Cardiac muscle cell (in vitro differentiated cells and primary cell): ENCODE data around the gene FHIT. TPM values are rescaled to one million over a fixed set of nuclear protein-coding genes. Genes with fewer than 3 reads are reported as not detected.
"Not testable (repeated sequence)": the region's sequence is repeated elsewhere in the genome, so short reads cannot be mapped to it uniquely, and the experiment has no call there.

Source experiments
- DNase-seq, 2 donors: peaks; one replicate each; pipeline versions ENCODE4 v3.0.0 to v3.0.0-alpha.2; 2010 to 2017; ENCODE audit warnings: low read depth in 1 of 2, low spot score in 1 of 2
- H3K27ac ChIP-seq: fragments of 200-600 bp; sonication (generic); 2 replicates; pipeline ENCODE4 v1.5.1; 2016
- H3K27me3 ChIP-seq: fragments of 200-600 bp; sonication (generic); 2 replicates; pipeline ENCODE4 v1.6.0; 2016; ENCODE audit warnings: control low read depth
- H3K36me3 ChIP-seq: fragments of 200-600 bp; sonication (generic); 2 replicates; pipeline ENCODE4 v1.5.1; 2016; ENCODE audit warnings: control low read depth
- H3K4me1 ChIP-seq: fragments of 200-600 bp; sonication (generic); 2 replicates; pipeline ENCODE4 v1.8.1; 2017; ENCODE audit warnings: low read depth, mild to moderate bottlenecking, mixed run types
- H3K4me3 ChIP-seq: fragments of 200-600 bp; sonication (generic); 2 replicates; pipeline ENCODE4 v1.5.1; 2016; ENCODE audit warnings: mild to moderate bottlenecking
- H3K9me3 ChIP-seq: fragments of 200-600 bp; sonication (generic); 2 replicates; pipeline ENCODE4 v1.5.1; 2017; ENCODE audit warnings: low read depth, mild to moderate bottlenecking, control low read depth
- CTCF ChIP-seq: IDR thresholded peaks from 2 replicates; pipeline ENCODE4 v1.5.1; 2012; ENCODE audit warnings: low read depth, mild to moderate bottlenecking, low read length
- polyA plus RNA-seq: library from polyadenylated mRNA; unstranded; fragments of >200 nt; fragmentation: Nextera tagmentation; extraction: Ambion mirVana; gene quantifications from 2 replicates; pipeline ENCODE4 v1.2.1, GENCODE V29; 2016
- total RNA-seq: library from RNA; depleted of rRNA; stranded (reverse); fragments of >200 nt; gene quantifications from 2 replicates; pipeline ENCODE4 v1.2.3, GENCODE V29; 2016

Gene FHIT
- total and polyA plus RNA-seq, 2 experiments from 2014 or later: 6.9 to 12.5 TPM

- no peak for TF ChIP-seq CTCF
- Histone ChIP-seq H3K4me3 (no peak overlapping the region), H3K27ac (no peak overlapping the region), H3K4me1 (no peaks in the 10 kb centered on the region), H3K36me3 (no peaks in the 10 kb centered on the region), H3K27me3 (no peaks in the 10 kb centered on the region), H3K9me3 (no peaks in the 10 kb centered on the region)
- DNase-seq: no peak
Measured at GRCh38 chr3:60898321-60898720, 352.9 kb downstream of the FHIT start.

DNA sequence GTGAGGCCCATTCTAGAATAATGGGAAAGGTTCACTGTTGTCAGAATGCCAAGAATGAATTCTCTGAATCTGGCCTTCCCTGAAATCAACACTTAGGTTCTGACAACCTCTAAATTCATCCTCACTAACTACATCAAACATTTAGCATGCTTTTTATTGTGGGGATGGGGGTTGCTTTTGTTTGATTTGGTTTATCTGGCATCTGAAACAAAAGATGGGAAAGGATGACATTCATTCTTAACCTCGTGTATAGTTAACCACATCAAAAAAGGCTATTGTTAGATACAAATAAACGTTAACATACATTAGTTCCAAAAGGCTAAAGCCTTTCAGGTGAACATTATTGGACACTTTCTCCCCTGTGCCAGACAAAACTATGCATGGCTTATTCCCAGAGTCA lies 357.3 kb downstream of the FHIT start:
- Histone ChIP-seq H3K9me3 (no peaks in the 10 kb centered on the region), H3K27ac (no peak overlapping the region), H3K36me3 (no peaks in the 10 kb centered on the region), H3K27me3 (no peaks in the 10 kb centered on the region), H3K4me1 (no peaks in the 10 kb centered on the region), H3K4me3 (no peak overlapping the region)
- DNase-seq: no peak
- no peak for TF ChIP-seq CTCF

DNA sequence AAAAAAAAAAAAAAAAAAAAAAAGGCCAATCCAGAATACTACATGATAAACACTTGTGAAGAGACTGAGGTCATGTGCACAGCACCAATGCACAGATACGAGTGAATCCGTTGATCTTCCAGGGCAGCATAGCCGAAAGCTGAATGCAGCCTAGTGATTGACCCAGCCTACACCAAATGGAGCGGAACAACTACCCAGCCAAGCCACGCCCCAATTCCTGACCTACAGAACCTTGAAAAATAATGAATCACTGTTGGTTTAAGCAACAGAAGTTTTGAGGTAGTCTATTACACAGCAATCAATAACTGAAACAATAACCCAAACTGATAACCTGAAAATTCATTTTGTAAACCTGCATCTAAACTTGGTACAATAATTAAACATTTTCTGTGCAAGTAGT lies 361.0 kb downstream of the FHIT start:
- no peak for TF ChIP-seq CTCF
- H3K9me3 ChIP-seq: no peaks in the 10 kb centered on the region
- H3K36me3 ChIP-seq: no peaks in the 10 kb centered on the region
- no peak overlapping the region for H3K4me3 ChIP-seq
- H3K4me1 ChIP-seq: no peaks in the 10 kb centered on the region
- H3K27ac ChIP-seq: no peak overlapping the region
- no peak for DNase-seq
- no peaks in the 10 kb centered on the region for H3K27me3 ChIP-seq

DNA sequence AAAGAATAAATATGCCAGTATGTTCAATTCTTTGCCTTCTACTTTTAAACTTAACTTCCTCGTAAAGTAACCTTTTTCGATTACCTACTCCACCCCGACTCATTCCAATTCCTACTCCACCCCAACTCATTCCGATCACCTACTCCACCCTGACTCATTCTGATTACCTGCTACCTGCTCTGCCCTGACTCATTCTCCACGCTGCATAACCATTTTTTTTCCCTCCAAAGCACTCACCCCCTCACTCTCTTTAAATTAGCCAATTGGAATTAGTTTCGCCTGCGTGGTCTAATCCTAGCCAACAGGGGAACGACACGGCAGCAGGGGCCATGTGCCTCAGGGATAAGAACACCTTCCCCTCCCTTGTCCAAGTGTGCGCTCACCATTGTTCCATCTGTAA lies 362.3 kb downstream of the FHIT start:
- H3K4me1 ChIP-seq, H3K9me3 ChIP-seq, H3K36me3 ChIP-seq, H3K4me3 ChIP-seq, H3K27me3 ChIP-seq, DNase-seq, H3K27ac ChIP-seq: not testable (repeated sequence)

DNA sequence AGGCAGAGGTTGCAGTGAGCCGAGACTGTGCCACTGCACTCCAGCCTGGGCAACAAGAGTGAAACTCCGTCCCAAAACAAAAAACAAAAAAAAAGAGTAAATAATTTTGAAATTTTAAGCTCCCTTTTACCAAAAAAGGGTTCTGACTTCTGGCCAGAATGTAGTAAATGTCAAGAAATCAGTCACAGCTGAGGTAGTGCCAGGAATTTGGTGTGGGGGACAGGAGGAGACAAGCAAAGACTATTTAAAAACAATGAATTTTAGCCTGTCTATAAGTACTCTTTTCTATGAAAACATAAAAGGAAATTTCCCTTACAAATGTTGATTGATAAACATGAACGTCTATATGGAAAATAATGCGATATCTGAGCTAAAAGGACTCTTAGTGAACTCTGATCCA lies 363.7 kb downstream of the FHIT start:
- Histone ChIP-seq H3K9me3 (no peaks in the 10 kb centered on the region), H3K27me3 (no peaks in the 10 kb centered on the region), H3K27ac (no peak overlapping the region), H3K4me3 (no peak overlapping the region), H3K36me3 (no peaks in the 10 kb centered on the region), H3K4me1 (no peaks in the 10 kb centered on the region)
- TF ChIP-seq CTCF: no peak
- no peak for DNase-seq

GRCh38 chr3:60886518-60886917 lies 364.7 kb downstream of the FHIT start:
- H3K4me1 ChIP-seq: no peaks in the 10 kb centered on the region
- no peaks in the 10 kb centered on the region for H3K27me3 ChIP-seq
- no peak overlapping the region for H3K4me3 ChIP-seq
- TF ChIP-seq CTCF: no peak
- H3K27ac ChIP-seq: no peak overlapping the region
- H3K36me3 ChIP-seq: no peaks in the 10 kb centered on the region
- H3K9me3 ChIP-seq: no peaks in the 10 kb centered on the region
- DNase-seq: no peak
